GM21528 (cell line): ENCODE results near the gene HDGF.

Source experiments
- ATAC-seq: cut with Tn5 transposase; IDR thresholded peaks from one replicate; pipeline ENCODE4 v1.9.1; 2021; ENCODE audit warnings: mild to moderate bottlenecking, moderate library complexity; ENCODE audit not compliant: unreplicated experiment, low FRiP score

The HDGF gene

DNA sequence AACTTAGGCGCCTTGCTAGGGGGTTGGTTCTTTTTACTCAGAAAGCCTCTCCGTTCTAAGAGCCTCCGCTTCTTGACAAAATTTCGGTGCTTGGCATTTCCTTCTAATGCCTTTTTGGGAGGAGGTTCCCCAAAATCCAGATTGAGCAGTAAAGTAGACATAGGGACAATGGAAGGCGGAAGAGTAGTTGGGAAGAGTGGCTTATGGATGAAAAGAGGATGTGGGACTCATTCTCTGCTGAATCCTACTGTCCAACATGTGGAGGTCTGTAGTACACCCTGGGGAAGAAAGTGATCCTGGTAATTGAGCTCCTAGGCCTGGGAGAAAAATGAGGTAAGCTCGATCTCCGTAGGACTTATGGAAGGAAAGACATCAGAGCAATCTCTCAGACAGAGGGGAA is 24.0 kb downstream of the HDGF start:
- no peak for ATAC-seq

DNA sequence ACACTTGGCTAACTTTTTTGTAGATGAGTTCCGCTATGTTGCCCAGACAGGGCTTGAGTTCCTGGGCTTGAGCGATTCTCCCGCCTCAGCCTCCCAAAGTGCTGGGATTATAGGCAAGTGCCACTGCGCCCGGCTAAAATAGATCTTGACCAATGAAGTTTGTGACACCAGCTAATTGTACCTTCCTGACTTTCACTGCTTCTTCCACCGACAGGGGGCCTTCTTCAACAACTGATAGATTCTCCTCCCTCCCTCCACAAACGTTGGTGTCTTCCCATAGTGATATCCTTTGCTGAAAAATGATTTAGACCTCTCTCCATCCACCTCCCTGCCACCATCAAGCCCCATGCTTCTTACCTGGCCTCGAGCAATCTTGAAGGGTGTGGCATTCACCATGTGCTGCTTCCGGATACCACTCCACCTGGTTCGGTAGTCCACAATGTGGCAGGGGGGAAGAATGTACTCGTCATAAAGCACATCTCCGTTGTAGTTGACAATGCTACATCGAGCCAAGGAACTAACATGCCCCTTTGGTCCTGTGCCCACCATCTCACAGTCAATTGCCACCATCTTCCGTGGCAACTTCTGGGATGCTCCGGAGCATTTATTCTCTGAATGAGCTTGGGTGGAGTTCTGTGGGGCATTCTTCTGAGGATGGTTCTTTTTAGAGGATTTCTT is 24.8 kb downstream of the HDGF start:
- no peak for ATAC-seq

DNA sequence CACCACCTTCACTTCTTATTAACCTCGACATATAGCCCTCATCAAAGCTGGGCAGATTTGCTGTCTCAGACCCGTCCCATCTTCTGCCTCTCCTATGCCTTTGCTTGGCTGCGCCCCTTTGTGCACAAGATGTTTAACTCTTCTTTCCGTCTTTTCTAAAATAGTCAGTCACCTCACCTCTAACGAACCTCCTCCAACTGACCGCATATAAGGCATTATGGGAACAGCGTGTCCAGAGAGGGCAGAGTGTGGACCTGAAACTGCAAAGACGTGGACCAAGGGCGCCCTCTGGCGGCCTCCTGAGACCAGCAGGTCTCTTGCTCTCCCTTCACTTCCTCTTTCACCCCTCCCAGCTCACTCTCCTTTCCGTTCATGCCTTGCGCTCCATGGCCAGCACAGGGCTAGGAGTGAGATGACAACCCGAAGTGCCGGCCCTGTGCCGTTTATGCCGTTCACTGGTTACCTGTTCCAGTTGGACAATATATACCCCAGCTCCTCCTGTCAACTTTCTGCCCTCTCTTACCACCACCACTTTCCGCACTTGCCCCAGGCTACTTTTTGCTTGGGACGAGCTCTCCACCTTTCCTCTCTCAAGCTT is 25.7 kb downstream of the HDGF start:
- ATAC-seq = no peak

DNA sequence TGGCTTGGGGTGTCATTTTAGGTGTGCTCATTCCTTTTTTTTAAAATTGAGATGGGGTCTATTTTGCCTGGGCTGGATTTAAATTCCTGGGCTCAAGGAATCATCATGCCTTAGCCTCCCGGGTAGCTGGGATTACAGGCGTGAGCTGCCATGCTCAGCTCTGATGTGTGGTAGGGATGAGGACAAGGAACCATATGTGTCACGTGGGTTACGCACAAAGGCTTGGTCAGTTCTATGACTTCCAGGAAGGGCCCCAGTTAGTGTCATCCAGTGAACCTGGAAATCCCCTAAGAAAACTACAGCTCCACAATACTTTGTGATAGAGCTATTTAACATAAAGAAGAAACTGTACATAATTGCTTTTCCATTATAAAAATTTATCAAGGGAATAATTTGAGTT is 29.9 kb downstream of the HDGF start:
- ATAC-seq = no peak

DNA sequence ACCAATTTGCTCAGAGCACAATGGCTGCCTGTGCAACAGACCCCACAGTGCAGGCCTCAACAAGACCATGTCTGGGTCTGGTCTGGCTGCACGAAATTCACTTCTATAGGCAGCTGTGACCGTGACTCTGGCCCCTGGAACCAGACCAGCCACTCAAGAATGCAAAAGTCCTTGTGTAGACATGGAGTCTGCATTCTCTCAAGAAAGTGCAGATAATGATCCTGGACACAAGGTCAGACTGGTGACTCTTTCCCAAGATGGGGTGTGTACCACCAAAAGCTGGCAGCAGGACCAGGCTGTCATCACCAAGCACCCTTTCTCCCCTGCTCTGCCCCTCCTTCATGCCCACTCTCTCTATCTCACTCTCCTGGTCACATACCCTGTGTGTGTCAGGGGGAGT is 30.3 kb downstream of the HDGF start:
- no peak for ATAC-seq

- no peak for ATAC-seq
Observed at GRCh38 chr1:156717351-156717750, 34.1 kb downstream of the HDGF start.

DNA sequence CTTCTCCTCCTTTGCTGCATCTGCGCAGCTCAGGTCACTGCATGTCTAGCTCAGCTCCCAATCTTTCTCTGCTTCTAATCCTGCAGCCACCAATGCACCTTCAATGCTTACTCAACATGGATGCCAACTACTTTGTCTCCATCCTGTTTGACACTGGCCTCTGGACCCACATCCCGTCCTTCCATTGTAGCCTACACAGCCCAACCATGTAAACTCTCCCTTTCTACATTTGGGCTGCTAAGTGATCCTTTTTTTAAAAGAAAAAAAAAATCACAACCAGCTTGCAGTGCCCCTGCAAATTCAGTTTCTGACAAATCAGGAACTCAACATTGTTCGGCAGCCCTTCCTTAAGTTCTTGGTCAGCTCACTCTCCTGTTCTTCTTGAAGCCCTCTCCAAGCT is 36.6 kb downstream of the HDGF start:
- no peak for ATAC-seq

GRCh38 chr1:156712626-156713025 is 38.8 kb downstream of the HDGF start:
- no peak for ATAC-seq

DNA sequence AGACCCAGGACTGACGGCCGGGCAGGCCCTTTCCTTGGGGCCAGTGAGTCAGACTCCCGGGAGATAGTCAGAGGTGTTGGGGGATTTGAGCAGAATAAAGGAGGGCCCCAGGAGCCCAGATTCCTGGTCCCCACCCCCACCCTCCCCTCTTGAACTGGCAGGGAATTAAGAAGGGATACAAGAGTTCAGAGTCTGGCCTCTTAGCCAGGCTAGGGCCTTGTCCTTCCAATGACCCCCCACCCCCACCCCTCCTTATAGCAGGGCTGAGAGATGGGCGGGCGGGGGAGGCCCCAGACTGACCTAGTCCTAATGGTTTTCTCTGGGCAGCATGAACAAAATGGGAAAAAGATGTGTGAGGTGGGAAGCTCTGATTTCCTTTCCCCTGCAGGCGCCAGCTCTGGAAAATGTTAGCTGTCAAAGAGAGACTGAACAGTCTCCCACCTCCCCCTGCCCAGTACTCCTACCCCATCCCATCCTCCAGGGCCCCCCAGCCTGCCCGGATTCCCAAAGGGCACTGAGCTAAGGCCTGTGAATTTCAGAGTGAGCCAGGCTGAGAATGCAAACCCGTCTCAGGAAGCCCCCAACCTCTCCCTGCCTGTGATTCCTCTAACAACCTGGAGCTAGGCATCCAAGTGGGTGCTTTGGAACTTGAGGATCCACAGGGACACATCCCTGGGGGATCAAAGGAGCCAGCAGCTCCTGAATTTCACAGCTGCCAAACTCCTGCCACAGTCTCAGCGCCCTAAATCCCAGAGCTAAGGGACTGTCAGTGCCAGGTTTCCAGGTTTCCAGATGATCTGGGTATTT is 40.3 kb downstream of the HDGF start:
- no peak for ATAC-seq

DNA sequence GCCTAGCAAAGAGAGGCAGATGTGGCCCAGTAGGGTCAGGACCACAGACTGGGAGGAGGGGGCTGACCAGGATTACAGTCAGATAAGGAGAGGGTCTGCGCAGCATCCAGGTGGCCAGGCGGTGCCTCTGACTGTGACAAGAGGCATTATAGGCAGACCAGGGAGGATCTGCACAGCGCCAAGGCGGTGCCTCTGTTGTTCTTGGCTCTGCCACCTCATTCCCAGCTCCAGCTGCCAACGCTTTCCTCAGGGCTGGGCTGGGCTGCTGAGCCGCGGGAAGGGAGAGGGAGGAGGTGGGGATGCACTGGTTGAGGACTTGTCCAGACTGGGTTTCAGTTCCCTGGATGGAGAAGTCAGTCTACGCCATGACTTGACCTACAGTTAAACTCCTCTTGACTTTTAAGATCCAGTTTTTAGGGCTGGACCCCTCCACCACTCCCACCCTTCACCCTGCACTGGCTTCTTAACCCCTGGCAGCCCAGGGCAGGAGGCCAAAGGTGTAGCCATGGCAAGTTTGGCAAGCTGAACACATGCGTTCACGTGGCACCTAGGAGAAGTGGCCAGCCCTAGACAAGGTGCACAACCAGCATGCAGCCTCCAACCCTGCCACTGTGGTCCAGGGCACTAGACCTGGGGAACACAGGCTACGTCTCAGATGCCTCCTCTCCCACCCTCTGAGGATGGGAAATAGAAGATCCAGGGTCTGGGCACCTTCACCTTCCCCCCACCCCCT is 41.6 kb downstream of the HDGF start:
- ATAC-seq = no peak

GRCh38 chr1:156709031-156709430 is 42.4 kb downstream of the HDGF start:
- no peak for ATAC-seq

DNA sequence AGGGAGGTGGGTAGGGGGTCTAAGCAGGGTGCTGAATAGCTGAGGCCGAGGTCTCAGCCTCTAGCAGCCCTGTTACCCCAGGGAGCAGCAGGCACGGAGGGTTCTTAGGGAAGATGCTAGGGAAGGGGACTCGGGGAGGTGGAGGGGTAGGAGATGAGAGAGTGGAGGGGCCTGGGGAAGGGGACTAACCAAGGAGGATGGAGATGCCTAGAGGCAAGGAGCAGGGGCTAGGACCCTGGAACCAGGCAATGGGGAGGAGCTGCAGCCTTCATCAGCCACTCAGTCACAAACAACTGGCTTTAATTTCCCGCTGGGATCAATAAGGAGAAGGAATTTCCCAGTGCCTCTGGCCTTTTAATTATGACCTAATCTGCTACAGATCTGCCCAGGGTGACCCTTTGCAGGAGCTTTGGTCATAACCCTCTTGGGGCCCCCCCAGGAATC is 43.2 kb downstream of the HDGF start:
- ATAC-seq = no peak

- ATAC-seq = no peak
Observed at GRCh38 chr1:156707417-156708217, 43.9 kb downstream of the HDGF start.

- ATAC-seq = no peak
Observed at GRCh38 chr1:156706657-156707416, 44.6 kb downstream of the HDGF start.

- ATAC-seq = no peak
Observed at GRCh38 chr1:156705918-156706656, 45.4 kb downstream of the HDGF start.

- no peak for ATAC-seq
Observed at GRCh38 chr1:156705321-156705917, 46.1 kb downstream of the HDGF start, which contains the start of gene CRABP2. CRABP2 (minus strand) TSS chr1:156705583; CDS start chr1:156705446, 137 bp downstream.

- ATAC-seq = no peak
Observed at GRCh38 chr1:156704930-156705320, 46.5 kb downstream of the HDGF start.

DNA sequence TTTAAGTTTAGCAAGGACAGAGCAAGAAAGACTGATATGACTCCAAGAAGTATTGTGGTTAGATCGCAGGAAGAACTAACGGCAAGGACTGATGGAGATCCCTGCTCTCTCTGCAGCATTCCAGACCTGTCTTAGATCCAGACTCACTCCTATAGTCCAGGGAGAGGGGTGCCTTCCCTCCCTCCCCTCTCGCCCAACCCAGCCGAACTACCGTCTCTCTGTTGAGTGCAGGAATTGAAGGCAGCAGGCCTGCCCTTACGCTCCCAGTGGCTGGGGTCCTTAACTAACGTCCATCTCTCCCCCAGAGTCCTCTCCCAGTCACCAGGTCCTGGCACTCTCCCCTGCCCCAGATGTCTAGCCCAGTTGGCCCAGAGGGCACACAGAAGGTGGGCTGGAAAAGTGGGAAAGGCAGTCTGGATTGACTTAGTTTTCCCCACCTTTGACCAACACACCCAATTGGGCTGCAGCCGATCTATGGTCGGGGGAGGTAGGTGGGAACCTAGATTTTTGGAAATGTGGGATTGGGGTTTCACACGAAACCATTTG is 47.2 kb downstream of the HDGF start:
- no peak for ATAC-seq
